Osteoblast (primary cell): Measurements from ENCODE around the gene METAP1D. TPM values are rescaled to one million over a fixed set of nuclear protein-coding genes. Genes with fewer than 3 reads are reported as not detected.

ENCODE experiments used
- DNase-seq: peaks from one replicate; pipeline ENCODE4 v3.0.0; 2011; ENCODE audit warnings: low spot score, mixed read lengths; ENCODE audit not compliant: insufficient read length; ENCODE audit errors: missing footprints
- H2AFZ ChIP-seq: 2 replicates; pipeline ENCODE4 v1.6.0; 2011; ENCODE audit warnings: mild to moderate bottlenecking, low read length
- H3K27ac ChIP-seq: 2 replicates; pipeline ENCODE4 v1.5.1; 2011; ENCODE audit warnings: mild to moderate bottlenecking, low read depth, low read length, moderate library complexity
- H3K27me3 ChIP-seq: 2 replicates; pipeline ENCODE4 v1.6.0; 2012; ENCODE audit warnings: mild to moderate bottlenecking, control low read depth, inconsistent platforms, low read length, moderate library complexity; ENCODE audit not compliant: insufficient read depth
- H3K36me3 ChIP-seq: 2 replicates; pipeline ENCODE4 v1.5.1; 2011; ENCODE audit warnings: mild to moderate bottlenecking, low read length, control low read depth, moderate library complexity; ENCODE audit not compliant: insufficient read depth
- H3K4me1 ChIP-seq: 2 replicates; pipeline ENCODE4 v1.5.1; 2011; ENCODE audit warnings: mild to moderate bottlenecking, low read length, control low read depth, moderate library complexity; ENCODE audit not compliant: insufficient read depth
- H3K4me2 ChIP-seq: 2 replicates; pipeline ENCODE4 v1.6.0; 2011; ENCODE audit warnings: mild to moderate bottlenecking, low read length; ENCODE audit not compliant: insufficient read depth
- H3K4me3 ChIP-seq: fragments of 200-600 bp; sonication (generic); 3 replicates; pipeline ENCODE4 v1.5.1; 2012; ENCODE audit warnings: mild to moderate bottlenecking, low read length, inconsistent platforms; ENCODE audit not compliant: insufficient read depth
- H3K79me2 ChIP-seq: 2 replicates; pipeline ENCODE4 v1.6.0; 2012; ENCODE audit warnings: mild to moderate bottlenecking, low read length, control low read depth, inconsistent platforms; ENCODE audit not compliant: insufficient read depth
- H3K9me3 ChIP-seq: 2 replicates; pipeline ENCODE4 v1.5.1; 2011; ENCODE audit warnings: low read depth, low read length, control low read depth
- H4K20me1 ChIP-seq: 2 replicates; pipeline ENCODE4 v1.6.0; 2012; ENCODE audit warnings: mild to moderate bottlenecking, low read length, control low read depth; ENCODE audit not compliant: insufficient read depth
- total RNA-seq: library from RNA; depleted of rRNA; stranded (reverse); fragments of >200 nt; gene quantifications from 2 replicates; pipeline ENCODE4 v1.2.3, GENCODE V29; 2012
- TF ChIP-seq, protein P1 (sequence below): IDR thresholded peaks from 2 replicates; pipeline ENCODE4 v1.5.1; 2011; ENCODE audit warnings: mild to moderate bottlenecking, low read depth, low read length, moderate library complexity; ENCODE audit errors: extremely low read depth

METAP1D gene
- total RNA-seq, 1 donor: 11.2 TPM

DNA sequence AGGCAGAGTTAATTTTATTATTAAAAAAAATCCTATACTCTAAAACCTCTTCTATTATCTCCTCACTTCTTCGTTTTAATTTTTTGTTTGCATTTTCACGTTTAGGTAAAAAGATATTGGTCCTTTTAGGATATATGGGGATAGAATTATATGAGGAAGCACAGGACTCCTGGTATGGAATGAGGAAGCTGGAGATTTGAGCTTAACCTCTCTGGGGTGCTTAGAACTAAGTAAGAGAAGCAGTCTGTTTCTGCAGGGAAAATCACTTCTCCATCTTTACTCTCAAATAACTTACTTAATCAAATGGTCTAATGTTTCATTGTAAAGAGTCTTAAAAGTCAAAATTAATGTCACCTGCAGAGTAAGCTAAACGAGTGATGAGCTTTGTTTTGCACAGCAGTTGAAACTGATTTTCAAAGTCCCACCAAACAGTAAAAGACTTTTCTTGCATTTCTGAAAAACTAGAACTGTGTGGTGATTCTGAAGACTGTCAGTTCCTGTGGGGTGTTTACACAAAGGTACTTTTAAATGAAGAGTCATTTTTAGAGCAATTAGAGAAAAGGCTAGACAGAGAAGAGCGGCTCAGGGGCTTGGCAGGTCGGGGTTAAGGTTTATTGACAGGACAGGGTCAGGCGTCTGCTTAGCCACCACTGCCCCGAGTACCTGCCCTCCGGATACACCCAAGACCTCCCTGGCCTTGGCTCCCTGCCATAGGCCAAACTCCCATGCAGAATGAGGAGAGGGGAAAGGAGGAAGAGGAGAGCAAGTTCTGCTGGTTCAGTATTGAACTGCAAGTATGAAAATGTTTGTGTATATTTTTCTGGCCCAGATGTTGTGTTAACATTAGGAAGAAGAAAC lies 21.6 kb downstream of the METAP1D start:
- H3K36me3 ChIP-seq: no peaks in the 10 kb centered on the region
- peak overlapping the region; percentile 59 for H3K4me3 ChIP-seq
- no peaks in the 10 kb centered on the region for H3K9me3 ChIP-seq
- no peak overlapping the region for H3K27ac ChIP-seq
- TF ChIP-seq, protein P1, sequence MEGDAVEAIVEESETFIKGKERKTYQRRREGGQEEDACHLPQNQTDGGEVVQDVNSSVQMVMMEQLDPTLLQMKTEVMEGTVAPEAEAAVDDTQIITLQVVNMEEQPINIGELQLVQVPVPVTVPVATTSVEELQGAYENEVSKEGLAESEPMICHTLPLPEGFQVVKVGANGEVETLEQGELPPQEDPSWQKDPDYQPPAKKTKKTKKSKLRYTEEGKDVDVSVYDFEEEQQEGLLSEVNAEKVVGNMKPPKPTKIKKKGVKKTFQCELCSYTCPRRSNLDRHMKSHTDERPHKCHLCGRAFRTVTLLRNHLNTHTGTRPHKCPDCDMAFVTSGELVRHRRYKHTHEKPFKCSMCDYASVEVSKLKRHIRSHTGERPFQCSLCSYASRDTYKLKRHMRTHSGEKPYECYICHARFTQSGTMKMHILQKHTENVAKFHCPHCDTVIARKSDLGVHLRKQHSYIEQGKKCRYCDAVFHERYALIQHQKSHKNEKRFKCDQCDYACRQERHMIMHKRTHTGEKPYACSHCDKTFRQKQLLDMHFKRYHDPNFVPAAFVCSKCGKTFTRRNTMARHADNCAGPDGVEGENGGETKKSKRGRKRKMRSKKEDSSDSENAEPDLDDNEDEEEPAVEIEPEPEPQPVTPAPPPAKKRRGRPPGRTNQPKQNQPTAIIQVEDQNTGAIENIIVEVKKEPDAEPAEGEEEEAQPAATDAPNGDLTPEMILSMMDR: no peak
- no peak for DNase-seq
- no peaks in the 10 kb centered on the region for H4K20me1 ChIP-seq
- H3K79me2 ChIP-seq: no peaks in the 10 kb centered on the region
- no peaks in the 10 kb centered on the region for H3K27me3 ChIP-seq
- peak overlapping the region; percentile 84 for H3K4me2 ChIP-seq
- H2AFZ ChIP-seq: peak overlapping the region; percentile 78
- H3K4me1 ChIP-seq: peaks cover 26% of the 10 kb centered on the region

DNA sequence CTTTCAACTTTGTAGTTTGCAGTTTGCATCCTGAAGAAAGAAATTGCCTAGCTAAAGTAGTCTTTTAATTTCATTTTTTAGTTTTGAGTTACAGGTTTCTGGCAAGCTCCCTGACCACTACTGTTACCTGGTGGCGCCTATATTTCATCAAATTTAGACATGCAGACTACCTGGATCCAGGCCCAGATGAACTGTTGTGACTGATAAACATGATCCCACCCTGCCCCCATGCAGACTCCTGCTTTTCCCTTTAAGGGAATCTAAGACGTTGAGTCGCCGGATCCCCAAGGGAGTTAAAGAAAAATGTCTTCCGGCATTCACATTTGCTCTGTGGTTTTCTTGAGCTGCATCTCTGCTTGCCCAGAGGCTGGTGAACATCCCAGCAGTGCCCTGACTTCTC lies 22.2 kb downstream of the METAP1D start:
- Histone ChIP-seq H2AFZ (peak overlapping the region; percentile 78), H3K4me3 (peak overlapping the region; percentile 59), H3K4me2 (peak overlapping the region; percentile 84), H3K4me1 (peaks cover 26% of the 10 kb centered on the region), H3K27ac (peak overlapping the region; percentile 32), H3K36me3 (no peaks in the 10 kb centered on the region), H4K20me1 (no peaks in the 10 kb centered on the region), H3K79me2 (no peaks in the 10 kb centered on the region), H3K9me3 (no peaks in the 10 kb centered on the region), H3K27me3 (no peaks in the 10 kb centered on the region)
- TF ChIP-seq, protein P1: no peak
- DNase-seq: no peak

DNA sequence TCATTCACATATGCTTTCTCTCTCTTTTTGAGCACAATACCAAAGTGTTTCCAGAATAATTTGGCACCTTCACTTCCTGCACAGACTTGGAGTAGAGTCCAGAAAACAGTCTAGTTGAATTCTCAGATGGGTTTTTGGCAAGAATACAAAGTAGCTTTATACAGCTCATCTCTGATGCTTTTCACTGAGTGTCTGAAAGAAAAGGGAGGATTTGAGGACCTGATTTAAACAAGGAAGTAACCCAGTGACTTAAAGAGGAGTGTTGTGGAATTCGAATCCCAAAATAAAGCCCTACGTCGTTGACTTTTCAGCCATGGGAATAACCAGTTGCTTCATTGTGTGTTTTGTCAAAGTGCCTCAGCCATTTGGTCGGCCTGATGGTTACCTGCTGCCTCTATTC lies 31.8 kb downstream of the METAP1D start:
- Histone ChIP-seq H3K4me2 (no peak overlapping the region), H3K27ac (no peak overlapping the region), H3K27me3 (no peaks in the 10 kb centered on the region), H4K20me1 (no peaks in the 10 kb centered on the region), H3K4me1 (no peaks in the 10 kb centered on the region), H2AFZ (peak overlapping the region; percentile 5), H3K79me2 (no peaks in the 10 kb centered on the region), H3K36me3 (no peaks in the 10 kb centered on the region), H3K4me3 (no peak overlapping the region), H3K9me3 (no peaks in the 10 kb centered on the region)
- DNase-seq: peak; percentile 38
- TF ChIP-seq, protein P1: no peak

DNA sequence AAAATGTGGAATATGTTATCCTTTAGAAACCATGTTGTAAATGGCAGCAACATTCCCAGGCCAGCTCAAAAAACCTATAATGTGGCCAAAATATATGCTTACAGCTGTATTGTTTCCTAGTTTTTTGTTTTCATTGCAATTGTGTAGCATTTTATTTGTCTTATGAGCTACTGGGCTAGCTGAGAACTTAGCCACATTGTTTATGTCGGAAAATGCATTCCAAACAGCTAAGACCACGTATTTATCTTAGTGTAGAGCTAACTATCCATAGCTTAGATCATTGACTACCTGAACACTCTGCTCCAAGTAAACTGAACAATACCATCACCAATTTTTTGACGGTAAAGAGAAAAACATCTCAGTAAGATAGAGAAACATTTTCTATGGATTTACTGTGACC lies 38.4 kb downstream of the METAP1D start:
- no peaks in the 10 kb centered on the region for H3K79me2 ChIP-seq
- TF ChIP-seq, protein P1: no peak
- H3K36me3 ChIP-seq: no peaks in the 10 kb centered on the region
- DNase-seq: no peak
- peaks cover 21% of the 10 kb centered on the region for H3K4me1 ChIP-seq
- H3K4me3 ChIP-seq: no peak overlapping the region
- peak overlapping the region; percentile 20 for H3K4me2 ChIP-seq
- peak overlapping the region; percentile 34 for H3K27ac ChIP-seq
- H4K20me1 ChIP-seq: no peaks in the 10 kb centered on the region
- no peaks in the 10 kb centered on the region for H3K27me3 ChIP-seq
- peak overlapping the region; percentile 71 for H2AFZ ChIP-seq
- H3K9me3 ChIP-seq: no peaks in the 10 kb centered on the region
